ENCODE results near the gene SHD.

SHD gene

GRCh38 chr19:4298810-4299550 is 19.9 kb downstream of the SHD start:
- no peak for DNase-seq (ENCODE audit: low spot score)

DNA sequence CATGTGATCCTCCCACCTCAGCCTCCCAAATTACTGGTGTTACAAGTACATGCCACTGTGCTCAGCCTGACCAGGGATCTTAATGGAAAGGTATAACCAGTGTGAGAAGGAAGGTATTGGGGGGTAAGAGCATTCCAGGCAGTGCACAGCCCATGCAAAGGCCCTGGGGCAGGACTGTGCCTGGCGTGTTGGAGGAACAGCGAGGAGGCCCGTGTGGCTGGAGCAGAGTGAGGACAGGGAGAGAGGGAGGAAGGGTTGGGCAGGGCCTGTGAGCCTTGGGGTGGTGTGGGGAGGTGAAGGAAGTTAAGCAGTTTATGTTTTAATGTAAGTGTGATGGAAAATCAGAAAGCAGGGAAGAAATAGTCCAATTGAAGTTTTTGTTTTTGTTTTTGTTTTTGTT is 21.5 kb downstream of the SHD start:
- no peak for DNase-seq (ENCODE audit: low spot score)

DNA sequence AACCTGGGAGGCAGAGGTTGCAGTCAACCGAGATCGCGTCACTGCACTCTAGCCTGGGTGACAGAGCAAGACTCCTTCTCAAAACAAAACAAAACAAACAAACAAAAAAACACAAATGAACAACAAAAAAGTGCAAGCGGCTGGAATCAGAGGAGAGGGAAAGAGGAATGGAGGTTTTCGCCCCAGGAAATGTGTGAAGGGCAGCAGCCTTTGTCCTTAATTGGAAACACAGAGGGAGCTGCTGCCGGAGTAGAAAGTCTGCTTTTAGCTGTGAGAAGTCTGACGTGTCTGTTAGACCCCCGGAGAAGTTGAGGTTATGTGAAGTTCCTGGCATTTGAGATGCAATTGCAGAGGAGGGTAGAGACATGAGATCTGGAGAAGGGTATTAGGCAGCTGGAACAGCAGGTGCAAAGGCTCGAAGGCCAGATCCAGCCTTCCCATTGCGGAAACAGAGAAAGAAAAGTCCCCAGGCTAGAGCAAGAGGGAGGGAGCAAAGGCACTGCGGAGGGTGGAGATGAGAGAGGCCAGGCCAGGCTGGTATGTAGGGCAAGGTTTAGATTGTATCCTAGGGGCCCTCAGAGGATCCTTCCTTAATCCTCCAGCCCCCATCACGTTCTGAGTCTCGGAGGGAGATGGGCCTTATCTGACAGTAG is 22.6 kb downstream of the SHD start:
- DNase-seq (ENCODE audit: low spot score), result no peak

GRCh38 chr19:4302243-4302640 is 23.2 kb downstream of the SHD start, which contains the start of gene TMIGD2:
Gene TMIGD2, minus strand, starts transcription at chr19:4302389. Its CDS starts 4 bp downstream, at chr19:4302385.
- DNase-seq (ENCODE audit: low spot score), result no peak

DNA sequence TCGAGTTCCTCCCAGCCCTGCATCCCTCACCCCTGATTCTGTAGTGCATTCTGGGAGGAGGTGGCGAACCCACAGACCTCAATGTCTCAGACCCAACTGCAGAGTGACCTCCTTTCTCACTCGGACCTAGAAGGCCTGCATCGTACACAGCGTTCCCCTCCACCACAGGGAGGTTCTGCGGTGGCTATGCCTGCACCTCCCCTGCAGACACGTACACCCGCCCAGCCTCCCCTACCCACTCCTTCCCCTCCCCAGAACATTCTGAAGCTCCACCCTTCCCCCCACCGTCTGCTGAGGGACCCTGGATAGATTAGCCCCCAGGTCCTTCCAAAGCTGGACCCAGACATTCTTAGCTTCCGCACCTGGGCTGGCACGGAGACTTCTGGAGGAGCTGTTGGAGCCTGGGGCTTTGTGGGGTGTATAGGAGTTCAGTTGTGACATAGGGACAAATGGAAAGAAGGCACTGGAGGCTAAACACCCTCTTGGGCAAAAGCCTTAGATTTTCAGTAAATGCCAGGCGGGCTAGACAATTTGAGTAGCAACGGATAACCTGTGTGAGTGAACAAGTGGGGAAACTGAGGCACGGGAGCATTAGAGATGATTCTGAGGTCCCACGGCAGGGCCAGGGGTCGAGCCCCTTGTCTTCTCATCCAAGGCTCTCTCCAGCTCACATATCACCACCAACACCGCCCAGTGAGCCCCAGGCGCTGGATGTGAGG is 24.9 kb downstream of the SHD start:
- no peak for DNase-seq (ENCODE audit: low spot score)

DNA sequence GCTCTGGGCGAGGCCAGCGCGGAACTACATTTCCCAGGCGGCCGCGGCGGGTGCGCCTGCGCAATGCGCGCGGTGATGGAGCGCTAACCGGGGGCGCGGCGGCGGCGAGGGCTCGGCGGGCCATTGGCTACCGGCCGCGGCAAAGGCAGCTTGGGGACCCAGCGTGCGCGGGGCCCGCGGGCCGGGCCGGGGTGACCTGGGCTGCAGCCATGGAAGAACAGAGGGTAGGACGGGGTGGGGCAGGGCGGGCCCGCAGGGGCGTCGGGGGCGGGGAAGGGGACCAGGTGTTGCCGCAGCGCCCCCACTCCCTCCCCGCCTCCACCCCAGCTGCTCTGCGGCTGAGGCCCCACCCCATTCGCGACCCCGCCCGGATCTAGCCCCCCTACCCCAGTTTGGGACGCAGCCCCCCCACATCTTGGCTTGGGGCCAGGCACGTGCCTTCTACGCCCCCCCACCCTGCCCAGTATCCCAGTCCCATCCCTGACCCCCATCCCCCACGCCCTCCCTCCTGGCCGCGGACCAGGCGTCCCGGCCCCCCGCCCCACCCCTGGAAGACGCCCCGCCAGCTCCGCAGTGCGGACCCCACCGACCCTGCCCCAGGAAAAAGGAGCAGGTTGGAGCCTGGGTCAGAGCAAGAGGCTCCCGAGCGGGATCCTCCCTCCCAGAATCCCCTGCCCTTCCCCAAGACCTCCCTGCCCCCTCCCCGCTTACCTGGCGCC is 25.6 kb downstream of the SHD start, which contains the start of gene FSD1:
FSD1 (plus strand) TSS at position 61 of the 719 bp plus-strand sequence; CDS start at position 210, 149 bp downstream.
- no peak for DNase-seq (ENCODE audit: low spot score)

- no peak for DNase-seq (ENCODE audit: low spot score)
Measured at GRCh38 chr19:4305257-4305612, 26.2 kb downstream of the SHD start.

DNA sequence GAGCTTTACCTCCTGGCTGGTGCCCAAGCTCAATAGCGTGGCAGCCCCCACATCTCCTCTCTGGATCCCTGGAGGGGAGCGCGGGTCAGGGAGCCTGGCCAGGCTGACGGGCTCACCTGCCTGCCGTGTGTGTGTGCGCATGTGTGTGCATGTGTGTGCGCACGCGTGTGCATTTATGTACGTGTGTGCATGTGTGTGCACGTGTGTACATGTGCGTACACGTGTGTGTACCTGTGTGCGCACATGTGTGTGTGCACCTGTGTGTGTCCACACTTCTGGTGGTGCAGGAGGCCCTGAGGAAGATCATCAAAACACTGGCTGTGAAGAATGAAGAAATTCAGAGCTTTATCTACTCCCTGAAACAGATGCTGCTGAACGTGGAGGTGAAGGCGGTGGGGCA is 26.6 kb downstream of the SHD start:
- DNase-seq (ENCODE audit: low spot score), result no peak

- no peak for DNase-seq (ENCODE audit: low spot score)
Measured at GRCh38 chr19:4310247-4311121, 31.4 kb downstream of the SHD start.

DNA sequence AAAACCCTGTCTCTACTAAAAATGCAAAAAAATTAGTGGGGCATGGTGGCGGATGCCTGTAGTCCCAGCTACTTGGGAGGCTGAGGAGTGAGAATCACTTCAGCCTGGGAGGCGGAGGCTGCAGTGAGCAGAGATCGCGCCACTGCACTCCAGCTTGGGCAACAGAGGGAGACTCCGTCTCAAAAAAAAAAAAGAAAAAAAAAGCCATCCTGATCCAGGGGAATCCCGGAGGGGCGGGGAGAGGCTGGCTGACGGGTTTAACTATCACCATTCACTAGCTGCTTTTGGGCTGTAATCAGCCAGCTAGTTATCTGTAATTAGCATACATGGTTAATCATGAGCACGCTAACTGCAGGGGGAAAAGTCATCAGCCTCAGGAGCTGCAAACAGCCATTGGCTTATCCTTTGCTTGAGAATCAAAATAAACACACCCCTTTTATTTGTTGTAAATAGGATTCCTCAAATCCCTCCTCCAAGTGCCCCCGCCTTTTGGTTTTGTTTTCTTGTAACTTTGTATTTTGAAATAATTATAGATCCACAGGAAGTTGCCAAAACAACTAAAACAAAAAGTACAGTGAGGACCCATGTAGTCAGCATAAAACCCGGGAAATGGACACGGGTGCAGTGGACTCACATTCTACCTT is 34.9 kb downstream of the SHD start:
- no peak for DNase-seq (ENCODE audit: low spot score)

GRCh38 chr19:4316956-4317355 is 37.9 kb downstream of the SHD start:
- DNase-seq (ENCODE audit: low spot score), result no peak

DNA sequence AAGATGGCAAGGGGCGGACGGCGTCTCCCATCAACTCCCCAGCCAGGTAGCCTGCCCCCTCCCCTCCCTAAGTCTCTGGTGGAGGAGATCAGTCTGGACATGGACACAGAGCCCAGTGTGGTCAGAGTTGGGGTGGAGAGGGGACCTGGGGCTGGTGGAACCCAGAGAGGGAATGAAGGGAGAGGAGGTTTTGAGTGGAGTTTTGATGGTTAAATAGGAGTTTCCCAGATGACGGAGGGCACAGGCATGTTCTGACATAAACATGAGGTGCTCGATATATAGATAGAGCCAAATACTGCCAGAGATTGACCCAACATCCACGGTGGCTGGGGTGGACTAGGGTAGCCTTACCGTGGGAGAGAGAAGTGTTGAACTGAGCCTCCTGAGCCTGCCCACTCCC is 39.4 kb downstream of the SHD start:
- no peak for DNase-seq (ENCODE audit: low spot score)

DNA sequence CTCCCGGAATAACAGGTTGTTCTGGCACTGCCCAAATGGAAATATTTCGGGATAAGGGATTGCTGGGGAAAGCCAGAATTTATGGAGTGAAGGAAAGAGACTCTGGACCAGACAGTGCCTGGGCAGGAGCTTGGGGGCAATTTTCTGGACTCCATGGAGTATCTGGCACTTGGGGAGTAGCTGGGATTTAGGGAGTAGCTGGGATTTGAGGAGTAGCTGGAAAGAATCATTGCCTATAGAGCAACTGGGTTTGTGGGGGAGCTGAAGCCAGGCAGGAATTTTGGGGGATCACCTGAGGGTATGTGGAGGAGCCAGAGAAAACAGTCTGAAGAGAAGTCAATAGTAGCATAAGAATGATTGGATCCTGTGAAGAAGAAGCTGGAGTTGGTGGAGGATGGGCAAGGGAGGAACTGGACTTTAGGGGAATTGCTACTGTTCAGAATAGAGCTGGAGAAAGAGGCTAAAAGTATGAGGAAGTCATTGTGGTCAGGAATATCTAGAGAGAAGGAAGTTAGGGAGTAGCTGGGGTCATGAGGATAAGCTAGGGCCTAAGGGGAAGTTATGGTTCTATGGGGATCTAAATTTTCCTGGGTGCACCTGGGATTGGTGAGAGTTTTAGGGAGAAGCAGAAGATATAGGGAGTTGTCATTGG is 40.1 kb downstream of the SHD start:
- DNase-seq (ENCODE audit: low spot score), result no peak

DNA sequence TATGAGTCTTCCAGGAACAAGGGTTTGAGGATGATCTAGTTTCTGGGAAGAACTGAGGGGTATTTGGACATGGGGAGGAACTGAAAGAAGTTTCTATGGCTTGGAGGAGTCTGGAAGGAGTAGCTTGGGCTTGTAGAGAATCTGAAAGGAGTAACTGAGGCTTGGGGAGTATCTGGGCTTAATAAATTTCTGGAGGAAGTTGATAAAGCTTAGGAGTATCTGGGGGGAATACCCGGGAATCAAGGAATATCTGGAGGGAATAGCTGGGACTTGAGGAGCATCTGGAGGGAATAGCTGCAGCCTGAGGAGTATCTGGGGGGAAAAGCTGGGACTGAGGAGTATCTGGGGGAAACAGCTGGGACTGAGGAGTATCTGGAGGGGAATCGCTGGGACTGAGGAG is 41.4 kb downstream of the SHD start:
- DNase-seq (ENCODE audit: low spot score), result no peak

- DNase-seq (ENCODE audit: low spot score), result no peak
Measured at GRCh38 chr19:4322942-4323665, 44.0 kb downstream of the SHD start.

- DNase-seq (ENCODE audit: low spot score), result no peak
Measured at GRCh38 chr19:4323692-4324091, 44.6 kb downstream of the SHD start.

DNA sequence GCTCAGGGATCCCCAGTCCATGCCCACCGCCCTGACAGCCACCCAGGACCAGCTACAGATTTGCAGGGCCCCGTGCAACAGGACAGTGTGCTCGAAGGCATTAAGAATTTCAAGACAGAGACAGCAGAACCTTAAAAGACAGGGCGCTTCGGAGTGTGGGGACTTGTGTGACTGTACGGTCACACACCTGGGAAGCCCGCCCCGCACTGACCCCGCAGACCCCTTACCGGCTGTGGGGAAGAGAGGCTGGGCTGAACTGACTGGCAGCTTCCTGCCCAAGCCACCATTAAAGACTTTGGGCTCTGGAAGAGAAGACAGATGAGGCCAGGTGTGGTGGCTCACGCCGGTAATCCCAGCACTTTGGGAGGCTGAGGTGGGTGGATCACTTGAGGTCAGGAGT is 45.2 kb downstream of the SHD start:
- no peak for DNase-seq (ENCODE audit: low spot score)

DNA sequence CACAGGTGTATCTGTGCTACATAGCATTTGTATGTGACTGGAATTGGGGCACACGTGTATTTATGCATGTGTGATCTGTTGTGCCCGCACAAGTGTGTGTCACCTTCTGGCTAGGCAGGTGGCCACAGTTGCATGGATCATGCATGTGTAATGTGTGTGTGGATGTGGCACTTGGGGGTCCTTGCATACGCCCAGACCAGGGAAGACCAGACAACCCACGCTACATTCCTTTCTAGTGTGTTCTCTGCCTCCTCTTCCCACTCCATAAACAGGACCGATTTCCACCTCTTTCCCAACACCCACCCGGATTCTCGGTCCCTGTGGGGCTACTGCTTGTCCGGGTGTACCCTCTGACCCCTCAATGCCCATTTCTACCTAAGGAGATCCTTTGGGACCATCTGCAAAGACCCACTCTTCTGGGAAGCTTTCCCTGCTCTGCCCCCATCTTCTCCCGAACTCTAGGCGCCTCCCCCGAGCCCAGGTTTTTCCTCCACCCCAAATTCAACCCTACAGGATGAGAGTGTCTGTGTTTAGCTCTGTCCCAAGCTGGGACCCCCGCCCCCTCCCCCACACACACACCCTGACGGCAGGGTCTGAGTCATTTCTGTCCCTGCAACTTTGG is 47.3 kb downstream of the SHD start:
- DNase-seq (ENCODE audit: low spot score), result no peak

DNA sequence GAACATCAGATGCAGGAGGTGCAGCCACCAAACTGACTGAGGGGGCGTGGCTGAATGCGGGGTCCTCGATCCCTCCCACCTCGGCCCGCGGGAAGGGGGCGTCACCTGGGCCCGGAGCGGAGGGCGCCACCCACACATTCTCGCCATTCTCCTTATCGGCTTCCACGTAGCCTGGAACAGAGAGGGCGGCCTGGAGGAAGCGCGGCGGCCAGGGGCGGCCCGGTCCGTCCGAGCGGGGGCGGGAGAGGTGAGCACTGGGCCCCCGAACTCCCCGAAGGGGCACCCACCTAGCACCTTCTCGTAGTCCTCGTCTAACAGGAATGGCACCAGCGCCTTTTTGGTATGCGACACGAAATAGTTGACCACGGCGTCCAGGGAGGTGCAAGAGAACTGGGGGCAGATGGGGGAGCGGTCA is 47.8 kb downstream of the SHD start:
- DNase-seq (ENCODE audit: low spot score), result no peak
